HG03097 (cell line): ENCODE results near the gene RPL18.
"Not testable (repeated sequence)": the region's sequence is repeated elsewhere in the genome, so short reads cannot be mapped to it uniquely, and the experiment has no call there.

Experiments used
- ATAC-seq: cut with Tn5 transposase; IDR thresholded peaks from one replicate; pipeline ENCODE4 v1.9.1; 2021; ENCODE audit not compliant: unreplicated experiment, low FRiP score

The RPL18 gene

GRCh38 chr19:48595171-48595570, 23.8 kb downstream of the RPL18 start:
- no peak for ATAC-seq

GRCh38 chr19:48591021-48591420, 28.0 kb downstream of the RPL18 start:
- no peak for ATAC-seq

GRCh38 chr19:48588670-48589401, 30.1 kb downstream of the RPL18 start:
- ATAC-seq = no peak

GRCh38 chr19:48587387-48587786, 31.6 kb downstream of the RPL18 start:
- ATAC-seq = no peak

- ATAC-seq = no peak
Observed at GRCh38 chr19:48582168-48582567, 36.8 kb downstream of the RPL18 start.

- no peak for ATAC-seq
Observed at GRCh38 chr19:48578891-48579290, 40.1 kb downstream of the RPL18 start.

GRCh38 chr19:48577908-48578307, 41.1 kb downstream of the RPL18 start:
- not testable (repeated sequence) for ATAC-seq

- no peak for ATAC-seq
Observed at GRCh38 chr19:48575931-48576622, 42.9 kb downstream of the RPL18 start.

GRCh38 chr19:48573163-48573505, 45.8 kb downstream of the RPL18 start:
- no peak for ATAC-seq

GRCh38 chr19:48571378-48572162, 47.4 kb downstream of the RPL18 start:
- no peak for ATAC-seq

- ATAC-seq = no peak
Observed at GRCh38 chr19:48569814-48570213, 49.2 kb downstream of the RPL18 start.

GRCh38 chr19:48568345-48568886, 50.6 kb downstream of the RPL18 start:
- no peak for ATAC-seq
